Measurements from ENCODE around the gene ORC5.

DNA sequence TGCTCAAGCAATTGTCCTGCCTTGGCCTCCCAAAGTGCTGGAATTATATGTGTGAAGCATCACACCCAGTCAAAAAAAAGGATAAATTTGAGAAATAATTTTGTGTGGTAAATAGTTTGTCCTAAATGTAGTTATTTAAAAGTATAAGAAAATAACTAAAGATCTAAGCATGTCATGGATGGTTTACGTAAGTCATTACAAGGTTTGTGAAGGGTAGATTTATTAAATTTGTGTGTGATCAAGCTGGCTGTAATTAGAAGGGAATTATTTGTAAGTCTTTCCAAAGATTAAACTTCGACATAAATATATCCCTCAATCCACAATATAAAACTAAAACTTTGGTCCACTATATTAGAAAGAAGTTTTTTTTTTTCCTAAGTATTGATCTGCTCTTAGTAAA lies 28.6 kb downstream of the ORC5 start:
- no peak for TF ChIP-seq SPI1 (IDR thresholded peaks at IDR 0.05; ENCODE audit: low read depth, low read length)
- TF ChIP-seq TAF1 (IDR thresholded peaks at IDR 0.05; ENCODE audit: low read depth, low read length) = no peak
